Measurements from ENCODE around the gene SSBP3. TPM values are rescaled to one million over a fixed set of nuclear protein-coding genes. Genes with fewer than 3 reads are reported as not detected.

The SSBP3 gene
- total and polyA plus RNA-seq, 9 of the 15 experiments (the other 6 are each of a cell fraction or from before 2014, with no cell fraction given): 8.7 to 108 (median 33.8) TPM

DNA sequence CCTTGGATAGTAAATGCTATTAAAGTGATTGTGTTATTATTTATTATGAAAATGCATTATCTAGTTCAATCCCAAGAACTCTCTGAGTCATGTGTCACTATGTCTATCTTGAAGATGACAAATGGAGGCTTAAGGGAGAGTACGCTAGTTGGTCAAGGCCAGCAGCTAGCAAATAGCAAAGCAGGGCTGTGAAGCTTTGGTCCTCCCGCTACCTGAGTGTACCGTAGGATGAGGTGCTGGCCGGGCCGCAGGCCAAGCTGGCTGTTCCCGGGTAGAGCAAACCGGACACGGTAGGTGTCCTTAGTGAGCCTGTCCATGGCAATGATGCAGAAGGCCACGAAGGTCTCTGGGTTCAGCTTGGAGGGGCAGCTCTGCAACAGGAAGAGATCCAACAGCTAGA is 215.7 kb downstream of the SSBP3 start:
- WGBS (ENCODE audit: insufficient coverage, low coverage, missing lambda C conversion rate): 84% methylated on average over 9 of the region's 9 CpGs
- Histone ChIP-seq H3K4me2 (ENCODE audit: insufficient read depth, low read length) (no peak overlapping the region), H3K4me1 (replicated peaks in 1 of 2; ENCODE audit: control insufficient read depth in 2 of 2, insufficient read depth in 2 of 2, low read length in 2 of 2) (no peaks in the 10 kb centered on the region), H3K27ac (ENCODE audit: extremely low read depth, low read depth, low read length) (no peak overlapping the region), H3K79me2 (ENCODE audit: control insufficient read depth, insufficient read depth, low read length) (no peaks in the 10 kb centered on the region), H3K4me3 (no peak overlapping the region), H4K20me1 (replicated peaks; ENCODE audit: control insufficient read depth, insufficient read depth, low read length) (no peaks in the 10 kb centered on the region), H3K9me3 (replicated peaks; ENCODE audit: control insufficient read depth, insufficient read depth, low read depth, low read length) (no peaks in the 10 kb centered on the region; the same call in 1 of the 2 replicates), H3K9ac (ENCODE audit: insufficient read depth in 1 of 2, low read depth in 2 of 2, low read length in 2 of 2) (no peak overlapping the region), H3K36me3 (ENCODE audit: control insufficient read depth, insufficient read depth, low read length) (peaks cover 45% of the 10 kb centered on the region), H3K27me3 (ENCODE audit: control insufficient read depth in 2 of 2, insufficient read depth in 2 of 2, low read length in 2 of 2) (no peaks in the 10 kb centered on the region), H3K9me1 (ENCODE audit: control insufficient read depth, insufficient read depth, low read length) (no peaks in the 10 kb centered on the region), H2AFZ (ENCODE audit: low read depth, low read length) (no peak overlapping the region)
- ChIA-PET CTCF (ENCODE audit: low intra/inter-chr PET ratio) (interaction anchor here (1.1 kb wide), 1 partner anchor 299 kb away, joined by 6 read pairs; no protein-coding TSS in a partner anchor), POLR2A (interaction anchor here (0.5 to 1.5 kb wide), 3 partner anchors 9 to 83 kb away, joined by 3 to 7 read pairs (median 3); partner anchors contain the start of genes CYB5RL and MRPL37)
- ATAC-seq (no peak), DNase-seq (ENCODE audit: extremely low read depth in 1 of 4, low spot score in 3 of 4) (no peak), FAIRE-seq (peak; percentile 23)
- in situ Hi-C loops (cut with MboI): no loop called here
- intact Hi-C loops (cut with micrococcal nuclease): no loop called here
- TF ChIP-seq, protein P1, sequence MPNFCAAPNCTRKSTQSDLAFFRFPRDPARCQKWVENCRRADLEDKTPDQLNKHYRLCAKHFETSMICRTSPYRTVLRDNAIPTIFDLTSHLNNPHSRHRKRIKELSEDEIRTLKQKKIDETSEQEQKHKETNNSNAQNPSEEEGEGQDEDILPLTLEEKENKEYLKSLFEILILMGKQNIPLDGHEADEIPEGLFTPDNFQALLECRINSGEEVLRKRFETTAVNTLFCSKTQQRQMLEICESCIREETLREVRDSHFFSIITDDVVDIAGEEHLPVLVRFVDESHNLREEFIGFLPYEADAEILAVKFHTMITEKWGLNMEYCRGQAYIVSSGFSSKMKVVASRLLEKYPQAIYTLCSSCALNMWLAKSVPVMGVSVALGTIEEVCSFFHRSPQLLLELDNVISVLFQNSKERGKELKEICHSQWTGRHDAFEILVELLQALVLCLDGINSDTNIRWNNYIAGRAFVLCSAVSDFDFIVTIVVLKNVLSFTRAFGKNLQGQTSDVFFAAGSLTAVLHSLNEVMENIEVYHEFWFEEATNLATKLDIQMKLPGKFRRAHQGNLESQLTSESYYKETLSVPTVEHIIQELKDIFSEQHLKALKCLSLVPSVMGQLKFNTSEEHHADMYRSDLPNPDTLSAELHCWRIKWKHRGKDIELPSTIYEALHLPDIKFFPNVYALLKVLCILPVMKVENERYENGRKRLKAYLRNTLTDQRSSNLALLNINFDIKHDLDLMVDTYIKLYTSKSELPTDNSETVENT (CRISPR knock-in tag; IDR thresholded peaks at IDR 0.05): 0 out of 2 replicates have a peak, but pooled peaks have one; percentile 21
- TF ChIP-seq CBX8 (IDR thresholded peaks at IDR 0.05; ENCODE audit: borderline replicate concordance, extremely low read depth, low read depth, low read length, poor library complexity, severe bottlenecking): no peak
- BruUV-seq (replicated peaks): no TSS peak
